H7 (cell line): Measurements from ENCODE around the gene KIR2DL1. TPM values are rescaled to one million over a fixed set of nuclear protein-coding genes. Genes with fewer than 3 reads are reported as not detected.
"Not testable (repeated sequence)": the region's sequence is repeated elsewhere in the genome, so short reads cannot be mapped to it uniquely, and the experiment has no call there.

Experiments
- DNase-seq: peaks from one replicate; pipeline ENCODE4 v3.0.0; 2012
- H3K27me3 ChIP-seq: 2 replicates; pipeline ENCODE4 v1.6.0; 2011; ENCODE audit warnings: mild to moderate bottlenecking, low read length; ENCODE audit not compliant: control insufficient read depth, insufficient read depth
- H3K36me3 ChIP-seq: replicated peaks from 2 replicates; pipeline ENCODE4 v1.5.1; 2011; ENCODE audit warnings: low read length; ENCODE audit not compliant: control insufficient read depth, insufficient read depth
- H3K4me3 ChIP-seq: 2 replicates; pipeline ENCODE4 v1.5.1; 2011; ENCODE audit warnings: low read depth, mild to moderate bottlenecking, control low read depth, low read length, moderate library complexity; ENCODE audit not compliant: insufficient read depth
- total RNA-seq: library from RNA; depleted of rRNA; stranded (reverse); fragments of >200 nt; shearing (Covaris generic); gene quantifications from 2 replicates; pipeline ENCODE4 v1.2.3, GENCODE V29; 2014; rRNA removed

Gene KIR2DL1
- not detected in 2 replicates for total RNA-seq

DNA sequence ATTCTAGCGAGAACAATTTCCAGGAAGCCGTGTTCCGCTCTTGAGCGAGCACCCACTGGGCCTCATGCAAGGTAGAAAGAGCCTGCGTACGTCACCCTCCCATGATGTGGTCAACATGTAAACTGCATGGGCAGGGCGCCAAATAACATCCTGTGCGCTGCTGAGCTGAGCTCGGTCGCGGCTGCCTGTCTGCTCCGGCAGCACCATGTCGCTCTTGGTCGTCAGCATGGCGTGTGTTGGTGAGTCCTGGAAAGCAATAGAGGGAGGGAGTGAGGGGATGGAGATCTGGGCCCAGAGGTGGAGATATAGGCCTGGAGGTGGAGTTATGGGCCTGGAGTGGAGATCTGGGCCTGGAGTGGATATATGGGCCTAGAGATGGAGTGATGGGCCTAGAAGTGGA, at the start of gene KIR2DL1:
TSS of gene KIR2DL1 (plus strand) at position 148 of the 400 bp plus-strand sequence. CDS start at position 206, 58 bp downstream.
- not testable (repeated sequence) for H3K27me3 ChIP-seq, H3K4me3 ChIP-seq, DNase-seq, H3K36me3 ChIP-seq

DNA sequence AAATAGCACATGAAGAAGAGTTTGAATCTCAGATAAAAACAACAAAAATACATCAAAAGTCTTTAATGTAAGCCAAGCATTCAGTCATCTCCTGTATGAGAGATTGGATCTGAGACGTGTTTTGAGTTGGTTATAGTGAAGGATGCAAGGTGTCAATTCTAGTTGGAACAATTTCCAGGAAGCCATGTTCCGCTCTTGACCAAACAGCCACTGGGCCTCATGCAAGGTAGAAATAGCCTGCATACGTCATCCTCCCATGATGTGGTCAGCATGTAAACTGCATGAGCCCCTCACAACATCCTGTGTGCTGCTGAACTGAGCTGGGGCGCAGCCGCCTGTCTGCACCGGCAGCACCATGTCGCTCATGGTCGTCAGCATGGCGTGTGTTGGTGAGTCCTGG, 45.5 kb upstream of the KIR2DL1 start, which contains the start of gene KIR3DL3:
TSS of gene KIR3DL3 (plus strand) at position 301 of the 400 bp plus-strand sequence. CDS start at position 356, 55 bp downstream.
- no peak for DNase-seq
- Histone ChIP-seq H3K27me3 (no peaks in the 10 kb centered on the region), H3K4me3 (no peak within 1 kb of the TSS), H3K36me3 (no peaks in the 10 kb centered on the region)

DNA sequence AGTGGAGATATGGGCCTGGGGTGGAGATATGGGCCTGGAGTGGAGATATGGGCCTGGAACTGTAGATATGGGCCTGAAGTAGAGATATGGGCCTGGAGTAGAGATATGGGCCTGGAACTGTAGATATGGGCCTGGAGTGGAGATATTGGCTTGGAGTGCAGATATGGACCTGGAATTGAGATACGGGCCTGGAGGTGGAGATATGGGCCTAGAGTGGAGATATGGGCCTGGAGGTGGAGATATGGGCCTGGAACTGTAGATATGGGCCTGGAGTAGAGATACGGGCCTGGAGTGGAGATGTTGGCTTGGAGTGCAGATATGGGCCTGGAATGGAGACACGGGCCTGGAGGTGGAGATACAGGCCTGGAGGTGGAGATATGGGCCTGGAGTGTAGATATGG, 44.9 kb upstream of the KIR2DL1 start:
- H3K4me3 ChIP-seq: no peak overlapping the region
- no peak for DNase-seq
- H3K36me3 ChIP-seq: no peaks in the 10 kb centered on the region
- no peaks in the 10 kb centered on the region for H3K27me3 ChIP-seq

DNA sequence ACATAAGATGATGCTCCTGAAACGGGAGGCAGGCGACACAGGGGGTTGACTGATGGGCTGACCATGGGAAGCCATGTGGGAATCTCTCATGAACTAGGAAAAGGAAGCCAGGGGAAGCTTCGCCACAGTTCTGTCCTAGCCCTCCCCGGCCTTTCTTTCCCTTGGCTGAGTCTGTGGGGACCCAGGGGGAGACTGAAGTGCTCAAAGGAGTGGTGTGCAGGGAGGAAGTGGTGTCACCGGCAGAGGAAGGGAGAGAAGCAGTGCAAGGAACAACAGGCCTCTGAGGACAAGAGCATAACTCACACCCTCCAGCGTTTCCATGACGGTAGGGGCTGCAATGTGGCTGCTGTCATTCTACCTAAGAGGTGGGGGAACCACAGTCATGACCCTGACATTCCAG, 44.3 kb upstream of the KIR2DL1 start:
- no peak for DNase-seq
- Histone ChIP-seq H3K36me3 (no peaks in the 10 kb centered on the region), H3K27me3 (no peaks in the 10 kb centered on the region), H3K4me3 (no peak overlapping the region)

DNA sequence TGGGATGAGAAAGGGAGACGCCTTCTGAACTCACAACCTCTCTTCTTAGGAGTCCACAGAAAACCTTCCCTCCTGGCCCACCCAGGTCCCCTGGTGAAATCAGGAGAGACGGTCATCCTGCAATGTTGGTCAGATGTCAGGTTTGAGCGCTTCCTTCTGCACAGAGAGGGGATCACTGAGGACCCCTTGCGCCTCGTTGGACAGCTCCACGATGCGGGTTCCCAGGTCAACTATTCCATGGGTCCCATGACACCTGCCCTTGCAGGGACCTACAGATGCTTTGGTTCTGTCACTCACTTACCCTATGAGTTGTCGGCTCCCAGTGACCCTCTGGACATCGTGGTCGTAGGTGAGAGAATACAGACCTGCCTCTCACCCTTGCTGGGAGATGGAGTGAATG, 42.0 kb upstream of the KIR2DL1 start:
- Histone ChIP-seq H3K4me3 (no peak overlapping the region), H3K27me3 (no peaks in the 10 kb centered on the region), H3K36me3 (no peaks in the 10 kb centered on the region)
- no peak for DNase-seq

DNA sequence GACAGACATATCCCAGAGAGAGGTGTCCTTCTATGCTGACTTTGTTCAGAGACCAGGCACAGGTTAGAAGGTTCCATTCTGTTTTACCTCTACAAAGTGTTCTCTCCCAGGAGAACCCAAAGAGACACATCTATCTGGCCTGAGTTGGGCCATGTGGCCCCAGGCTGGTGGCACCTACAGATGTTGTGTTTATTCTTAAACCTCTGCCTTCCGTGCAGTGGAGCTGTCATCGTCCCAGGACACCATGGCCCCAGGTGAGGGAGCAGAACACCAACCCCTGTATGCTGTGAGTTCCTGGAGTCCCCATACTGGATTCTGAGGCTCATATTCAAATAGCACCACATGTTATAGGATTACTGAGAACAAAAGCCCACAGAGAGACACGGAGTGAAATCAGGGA, 41.4 kb upstream of the KIR2DL1 start:
- DNase-seq: no peak
- no peaks in the 10 kb centered on the region for H3K27me3 ChIP-seq
- H3K36me3 ChIP-seq: no peaks in the 10 kb centered on the region
- no peak overlapping the region for H3K4me3 ChIP-seq

DNA sequence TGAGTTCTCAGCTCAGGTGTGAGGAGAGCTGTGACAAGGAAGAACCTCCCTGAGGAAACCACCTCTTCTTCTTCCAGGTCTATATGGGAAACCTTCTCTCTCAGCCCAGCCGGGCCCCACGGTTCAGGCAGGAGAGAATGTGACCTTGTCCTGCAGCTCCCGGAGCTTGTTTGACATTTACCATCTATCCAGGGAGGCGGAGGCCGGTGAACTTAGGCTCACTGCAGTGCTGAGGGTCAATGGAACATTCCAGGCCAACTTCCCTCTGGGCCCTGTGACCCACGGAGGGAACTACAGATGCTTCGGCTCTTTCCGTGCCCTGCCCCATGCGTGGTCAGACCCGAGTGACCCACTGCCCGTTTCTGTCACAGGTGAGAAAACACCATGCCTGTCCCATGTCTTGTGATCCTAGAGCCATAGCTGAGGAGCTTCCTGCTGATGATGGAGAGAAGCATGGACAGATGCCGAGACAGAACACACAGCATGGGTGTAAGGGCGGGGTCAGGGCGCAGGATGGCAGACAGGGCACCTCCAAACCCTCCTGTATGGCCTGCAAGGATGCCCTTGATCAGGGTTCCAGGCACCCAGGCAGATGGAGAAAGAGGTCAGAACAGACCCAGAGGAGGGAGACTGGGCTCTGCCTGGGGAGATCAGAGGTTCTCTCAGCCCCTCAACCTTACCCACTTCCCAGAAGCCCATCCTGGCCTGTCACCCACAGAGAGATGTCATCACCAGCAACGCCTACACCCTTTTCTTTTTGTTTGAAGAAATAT, 40.0 kb upstream of the KIR2DL1 start:
- H3K4me3 ChIP-seq: no peak overlapping the region
- no peaks in the 10 kb centered on the region for H3K36me3 ChIP-seq
- no peak for DNase-seq
- no peaks in the 10 kb centered on the region for H3K27me3 ChIP-seq

DNA sequence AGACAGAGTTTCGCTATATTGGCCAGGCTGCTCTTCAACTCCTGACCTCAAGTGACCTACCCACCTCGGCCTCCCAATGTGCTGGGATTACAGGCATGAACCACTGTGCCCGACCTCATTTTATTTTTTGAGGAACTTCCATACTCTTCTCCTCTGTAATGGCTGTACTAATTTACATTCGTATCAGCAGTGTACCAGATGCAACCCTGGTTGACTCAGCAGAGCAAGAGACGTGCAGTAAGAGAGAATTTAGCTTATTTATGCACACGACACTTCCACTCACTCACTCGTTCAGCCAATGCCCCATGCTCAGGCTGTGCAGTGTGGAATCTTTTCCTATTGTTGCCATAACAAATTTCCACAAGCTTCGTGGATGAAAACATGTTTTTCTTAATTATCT, 38.4 kb upstream of the KIR2DL1 start:
- Histone ChIP-seq H3K4me3 (no peak overlapping the region), H3K36me3 (no peaks in the 10 kb centered on the region), H3K27me3 (no peaks in the 10 kb centered on the region)
- no peak for DNase-seq

DNA sequence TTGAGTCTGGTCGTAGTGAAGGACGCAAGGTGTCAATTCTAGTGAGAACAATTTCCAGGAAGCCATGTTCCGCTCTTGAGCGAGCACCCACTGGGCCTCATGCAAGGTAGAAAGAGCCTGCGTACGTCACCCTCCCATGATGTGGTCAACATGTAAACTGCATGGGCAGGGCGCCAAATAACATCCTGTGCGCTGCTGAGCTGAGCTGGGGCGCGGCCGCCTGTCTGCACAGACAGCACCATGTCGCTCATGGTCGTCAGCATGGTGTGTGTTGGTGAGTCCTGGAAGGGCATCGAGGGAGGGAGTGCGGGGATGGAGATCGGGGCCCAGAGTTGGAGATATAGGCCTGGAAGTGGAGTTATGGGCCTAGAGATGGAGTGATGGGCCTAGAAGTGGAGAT, 31.3 kb upstream of the KIR2DL1 start, which contains the start of gene KIR2DL3:
TSS of gene KIR2DL3 (plus strand) at position 208 of the 400 bp plus-strand sequence. CDS start at position 241, 33 bp downstream.
- DNase-seq, H3K4me3 ChIP-seq, H3K36me3 ChIP-seq, H3K27me3 ChIP-seq: not testable (repeated sequence)

DNA sequence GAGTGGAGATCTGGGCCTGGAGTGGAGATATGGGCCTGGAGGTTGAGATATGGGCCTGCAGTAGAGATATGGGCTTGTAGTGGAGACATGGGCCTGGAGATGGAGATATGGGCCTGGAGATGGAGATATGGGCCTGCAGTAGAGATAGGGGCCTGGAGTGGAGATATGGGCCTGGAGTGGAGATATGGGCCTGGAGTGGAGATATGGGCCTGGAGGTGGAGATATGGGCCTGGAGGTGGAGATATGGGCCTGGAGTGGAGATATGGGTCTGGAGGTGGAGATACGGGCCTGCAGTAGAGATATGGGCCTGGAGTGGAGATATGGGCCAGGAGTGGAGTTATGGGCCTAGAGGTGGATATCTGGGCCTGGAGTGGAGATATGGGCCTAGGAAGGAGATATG, 30.9 kb upstream of the KIR2DL1 start:
- no peak overlapping the region for H3K4me3 ChIP-seq
- H3K36me3 ChIP-seq: no peaks in the 10 kb centered on the region
- H3K27me3 ChIP-seq: no peaks in the 10 kb centered on the region
- no peak for DNase-seq

DNA sequence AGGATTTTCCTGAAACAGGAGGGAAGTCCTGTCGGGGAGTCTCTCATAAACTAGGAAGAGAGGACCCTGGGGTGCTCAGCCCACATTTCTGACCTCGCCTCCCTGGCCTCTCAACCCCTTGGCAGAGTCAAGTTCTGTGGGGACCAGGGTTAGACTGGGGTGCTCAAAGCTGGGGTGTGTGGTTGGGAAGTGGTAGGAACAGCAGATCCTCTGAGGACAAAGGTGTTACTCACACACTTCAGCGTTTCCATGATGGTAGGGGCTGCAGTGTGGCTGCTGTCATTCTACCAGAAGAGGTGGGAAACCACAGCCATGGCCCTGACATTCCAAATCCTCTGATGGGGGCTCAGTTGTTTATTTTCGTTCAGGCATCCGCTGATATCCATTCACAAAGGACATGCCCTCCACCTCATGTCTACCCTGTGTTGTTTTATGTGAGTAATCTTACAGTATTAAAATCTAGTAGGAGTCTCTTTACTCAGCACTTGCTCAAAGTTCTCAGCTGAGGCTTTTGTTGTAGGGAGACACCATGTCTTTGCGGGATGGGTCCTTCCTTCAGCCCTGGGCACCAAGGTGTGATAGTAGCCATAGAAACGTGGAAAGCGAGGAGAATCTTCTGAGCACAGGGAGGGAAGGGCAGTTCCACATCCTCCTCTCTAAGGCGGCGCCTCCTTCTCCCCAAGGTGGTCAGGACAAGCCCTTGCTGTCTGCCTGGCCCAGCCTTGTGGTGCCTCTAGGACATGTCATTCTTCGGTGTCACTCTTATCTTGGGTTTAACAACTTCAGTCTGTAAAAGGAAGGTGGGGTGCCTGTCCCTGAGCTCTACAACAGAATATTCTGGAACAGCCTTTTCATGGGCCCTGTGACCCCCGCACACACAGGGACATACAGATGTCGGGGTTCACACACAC, 29.8 kb upstream of the KIR2DL1 start:
- Histone ChIP-seq H3K4me3 (no peak overlapping the region), H3K27me3 (no peaks in the 10 kb centered on the region), H3K36me3 (no peaks in the 10 kb centered on the region)
- DNase-seq: no peak

DNA sequence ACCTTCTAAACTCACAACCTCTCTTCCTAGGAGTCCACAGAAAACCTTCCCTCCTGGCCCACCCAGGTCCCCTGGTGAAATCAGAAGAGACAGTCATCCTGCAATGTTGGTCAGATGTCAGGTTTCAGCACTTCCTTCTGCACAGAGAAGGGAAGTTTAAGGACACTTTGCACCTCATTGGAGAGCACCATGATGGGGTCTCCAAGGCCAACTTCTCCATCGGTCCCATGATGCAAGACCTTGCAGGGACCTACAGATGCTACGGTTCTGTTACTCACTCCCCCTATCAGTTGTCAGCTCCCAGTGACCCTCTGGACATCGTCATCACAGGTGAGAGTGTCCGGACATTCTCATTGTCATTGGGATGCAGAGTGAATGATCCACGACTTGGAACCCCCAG, 27.6 kb upstream of the KIR2DL1 start:
- not testable (repeated sequence) for DNase-seq, H3K36me3 ChIP-seq, H3K27me3 ChIP-seq, H3K4me3 ChIP-seq

DNA sequence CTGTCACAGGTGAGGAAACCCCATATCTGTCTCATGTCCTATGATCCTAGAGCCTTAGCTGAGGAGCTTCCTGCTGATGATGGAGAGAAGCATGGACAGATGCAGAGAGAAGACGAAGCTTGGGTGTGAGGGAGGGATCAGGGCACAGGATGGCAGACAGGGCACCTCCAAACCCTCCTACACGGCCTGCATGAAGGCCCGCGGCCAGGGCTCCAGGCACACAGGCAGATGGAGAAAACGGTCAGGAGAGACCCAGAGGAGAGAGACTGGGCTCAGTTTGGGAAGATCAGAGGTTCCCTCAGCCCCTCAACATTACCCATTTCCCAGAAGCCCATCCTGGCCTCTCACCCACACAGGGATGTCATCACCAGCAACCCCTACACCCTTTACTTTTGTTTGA, 25.5 kb upstream of the KIR2DL1 start:
- H3K36me3 ChIP-seq, H3K27me3 ChIP-seq, DNase-seq, H3K4me3 ChIP-seq: not testable (repeated sequence)

DNA sequence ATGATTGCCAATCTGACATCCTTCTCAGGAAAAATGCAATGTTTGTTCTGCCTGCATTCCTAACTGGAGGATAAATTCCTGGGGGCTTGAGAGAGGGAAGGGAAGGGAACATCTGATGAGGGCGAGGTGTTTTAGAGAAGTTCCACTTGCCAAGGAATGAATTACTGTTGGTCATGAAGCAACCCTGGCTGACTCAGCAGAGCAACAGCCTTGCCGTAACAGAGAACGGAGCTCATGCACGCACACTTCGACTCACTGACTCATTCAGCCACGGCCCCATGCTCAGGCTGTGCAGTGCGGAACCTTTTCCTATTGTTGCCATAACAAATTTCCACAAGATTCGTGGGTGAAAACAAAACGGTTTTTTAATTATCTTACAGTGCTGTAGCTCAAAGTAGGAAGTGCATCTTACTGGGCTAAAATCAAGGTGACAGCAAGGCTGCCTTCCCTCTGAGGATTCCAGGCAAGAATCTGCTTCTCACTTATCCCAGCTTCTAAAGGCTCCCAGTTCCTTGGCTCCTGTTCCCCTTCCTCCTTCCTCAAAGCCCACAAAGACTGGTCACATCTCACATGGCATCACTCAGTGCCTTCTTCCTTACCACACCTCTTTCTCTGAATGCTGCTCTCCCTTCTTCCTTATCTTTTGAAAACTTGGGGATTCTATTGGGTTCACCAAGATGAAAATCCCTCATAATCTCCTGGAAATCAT, 21.8 kb upstream of the KIR2DL1 start:
- DNase-seq, H3K27me3 ChIP-seq, H3K4me3 ChIP-seq, H3K36me3 ChIP-seq: not testable (repeated sequence)
